GM21529 (cell line): ENCODE results near the gene ALK.
"Not testable (repeated sequence)": the region's sequence is repeated elsewhere in the genome, so short reads cannot be mapped to it uniquely, and the experiment has no call there.

ENCODE experiments used
- ATAC-seq: cut with Tn5 transposase; IDR thresholded peaks from one replicate; pipeline ENCODE4 v1.9.1; 2021; ENCODE audit not compliant: unreplicated experiment

The ALK gene

GRCh38 chr2:29262681-29263260 lies 658.6 kb downstream of the ALK start:
- ATAC-seq, result no peak

GRCh38 chr2:29261003-29261402 lies 660.4 kb downstream of the ALK start:
- peak; percentile 65 for ATAC-seq

DNA sequence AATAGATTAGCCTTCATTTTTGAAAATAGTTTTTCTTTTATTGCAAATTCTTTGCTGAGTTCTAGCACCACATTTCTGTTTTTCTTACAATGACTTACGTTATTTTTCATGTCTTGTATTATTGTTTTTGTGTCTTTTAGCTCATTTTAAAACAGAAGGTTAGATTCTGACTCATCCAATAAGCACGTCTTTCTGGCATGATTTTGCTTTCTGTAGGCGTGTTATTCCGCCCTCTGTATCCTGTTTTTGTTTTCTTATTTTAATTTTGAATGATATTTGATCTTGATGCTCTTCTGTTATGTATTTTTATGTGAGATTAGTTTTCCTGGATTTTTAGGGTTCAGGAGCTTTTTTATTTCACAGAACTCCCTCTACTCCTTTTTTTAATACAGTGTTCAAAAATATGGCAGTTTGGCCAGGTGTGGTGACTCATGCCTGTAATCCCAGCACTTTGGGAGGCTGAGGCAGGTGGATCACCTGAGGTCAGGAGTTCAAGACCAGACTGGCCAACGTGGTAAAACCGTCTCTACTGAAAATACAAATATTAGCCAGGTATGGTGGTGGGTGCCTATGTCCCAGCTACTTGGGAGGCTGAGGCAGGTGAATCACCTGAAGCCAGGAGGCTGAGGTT lies 661.1 kb downstream of the ALK start:
- ATAC-seq, result no peak

- ATAC-seq, result no peak
Observed at GRCh38 chr2:29259221-29259620, 662.2 kb downstream of the ALK start.

- no peak for ATAC-seq
Observed at GRCh38 chr2:29255004-29255403, 666.4 kb downstream of the ALK start.

GRCh38 chr2:29253495-29254275 lies 667.7 kb downstream of the ALK start:
- ATAC-seq, result not testable (repeated sequence)

- ATAC-seq, result no peak
Observed at GRCh38 chr2:29253026-29253425, 668.4 kb downstream of the ALK start.

- ATAC-seq, result no peak
Observed at GRCh38 chr2:29251406-29251805, 670.0 kb downstream of the ALK start.

GRCh38 chr2:29250977-29251376 lies 670.4 kb downstream of the ALK start:
- ATAC-seq, result no peak

GRCh38 chr2:29249666-29250253 lies 671.6 kb downstream of the ALK start:
- no peak for ATAC-seq

- no peak for ATAC-seq
Observed at GRCh38 chr2:29247336-29247914, 674.0 kb downstream of the ALK start.

- no peak for ATAC-seq
Observed at GRCh38 chr2:29246383-29247300, 674.7 kb downstream of the ALK start.

GRCh38 chr2:29245742-29246382 lies 675.5 kb downstream of the ALK start:
- no peak for ATAC-seq

DNA sequence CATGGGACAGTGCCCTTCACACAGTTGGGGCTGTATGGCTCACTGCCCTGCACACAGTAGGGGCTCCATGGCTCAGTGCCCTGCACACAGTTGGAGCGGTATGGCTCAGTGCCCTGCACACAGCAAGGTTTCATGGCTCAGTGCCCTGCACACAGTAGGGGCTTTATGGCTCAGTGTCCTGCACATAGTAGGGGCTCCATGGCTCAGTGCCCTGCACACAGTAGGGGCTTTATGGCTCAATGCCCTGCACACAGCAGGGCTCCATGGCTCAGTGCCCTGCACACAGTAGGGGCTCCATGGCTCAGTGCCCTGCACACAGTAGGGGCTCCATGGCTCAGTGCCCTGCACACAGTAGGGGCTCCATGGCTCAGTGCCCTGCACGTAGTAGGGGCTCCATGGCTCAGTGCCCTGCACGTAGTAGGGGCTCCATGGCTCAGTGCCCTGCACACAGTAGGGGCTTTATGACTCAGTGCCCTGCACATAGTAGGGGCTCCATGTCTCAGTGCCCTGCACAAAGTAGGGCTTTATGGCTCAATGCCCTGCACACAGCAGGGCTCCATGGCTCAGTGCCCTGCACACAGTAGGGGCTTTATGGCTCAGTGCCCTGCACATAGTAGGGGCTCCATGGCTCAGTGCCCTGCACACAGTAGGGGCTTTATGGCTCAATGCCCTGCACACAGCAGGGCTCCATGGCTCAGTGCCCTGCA lies 676.2 kb downstream of the ALK start:
- not testable (repeated sequence) for ATAC-seq

- ATAC-seq, result no peak
Observed at GRCh38 chr2:29242621-29243375, 678.6 kb downstream of the ALK start.

DNA sequence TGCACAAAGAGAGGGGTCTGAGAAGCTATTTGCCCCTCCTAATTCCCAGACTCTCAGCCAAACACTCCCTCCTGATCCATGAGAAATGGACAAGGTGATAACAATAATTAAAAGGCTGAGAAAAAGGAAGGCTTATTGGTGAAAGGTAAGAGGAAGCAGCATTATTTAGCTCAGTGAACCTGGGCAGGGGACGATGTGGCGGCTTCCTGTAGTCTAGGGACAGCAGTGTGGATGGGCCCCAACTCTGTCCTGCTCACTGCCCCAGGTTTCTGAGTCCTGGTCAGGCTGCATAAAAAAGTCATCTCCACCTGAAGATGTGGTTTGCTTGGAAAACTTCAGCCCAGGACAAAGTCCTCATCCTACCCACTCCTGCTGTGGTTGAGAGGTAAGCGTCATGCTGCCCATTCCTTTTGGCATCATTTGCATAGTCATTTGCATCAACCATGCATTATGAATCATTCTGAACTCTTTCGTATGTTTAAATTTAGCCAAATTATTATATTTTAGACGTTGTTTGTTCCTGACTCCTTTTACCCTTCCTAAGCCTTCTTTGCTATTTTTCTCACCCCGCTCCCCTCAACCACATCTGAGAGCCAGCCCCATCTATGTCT lies 679.3 kb downstream of the ALK start:
- ATAC-seq, result no peak

DNA sequence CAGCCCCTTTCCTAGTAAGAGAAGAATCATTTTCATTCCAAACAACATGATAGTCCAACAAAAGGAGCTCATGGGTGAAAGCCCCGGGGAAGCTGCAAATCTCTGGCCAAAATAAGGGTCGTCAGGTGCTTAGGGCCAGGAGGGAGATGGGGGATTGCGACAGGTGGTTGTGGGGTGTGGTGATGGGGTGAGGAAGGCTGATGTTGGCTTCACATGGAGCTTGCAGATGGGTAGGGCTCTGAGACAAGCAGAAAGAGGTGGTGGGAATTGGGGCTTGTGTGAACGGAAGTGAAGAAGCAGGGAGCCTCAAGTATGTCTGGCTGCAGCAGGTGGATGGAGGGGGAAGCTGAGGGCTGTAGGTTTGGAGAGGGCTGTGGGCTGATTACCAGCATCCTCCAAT lies 680.0 kb downstream of the ALK start:
- no peak for ATAC-seq

DNA sequence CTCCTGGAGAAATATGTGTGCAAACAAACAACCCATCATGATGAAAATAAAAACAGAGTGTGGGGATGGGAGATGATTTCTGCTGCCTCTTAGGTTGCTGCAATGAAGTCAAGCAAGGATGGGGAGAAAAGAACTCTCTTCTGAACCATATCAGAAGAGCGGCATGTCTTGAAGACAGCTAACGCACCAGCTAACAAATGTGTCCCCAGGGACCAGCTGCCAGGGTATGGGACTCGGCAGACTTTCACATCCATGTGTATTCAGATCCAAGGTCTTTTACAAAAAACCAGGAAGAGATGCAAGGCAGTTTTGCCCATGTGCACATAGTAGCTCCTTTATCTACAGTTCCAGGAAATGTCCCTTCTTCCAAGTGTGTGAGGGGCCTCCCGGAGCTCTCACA lies 680.8 kb downstream of the ALK start:
- no peak for ATAC-seq
